Stimulated activated effector memory CD8-positive, alpha-beta T cell treated with anti-CD3 and anti-CD28 coated beads, Interleukin-12 subunit alpha, Interleukin-12 subunit beta, amount 100 ng/mL, for 72 hours (primary cell): Measurements from ENCODE around the gene LANCL3.

Experiments used
- ATAC-seq: fragments of 150-1000 bp; cut with Tn5 transposase; 2 replicates; pipeline ENCODE4 v1.10.0; 2021
- DNase-seq, 2 donors: peaks; one replicate each; pipeline ENCODE4 v3.0.0; 2021 to 2022; ENCODE audit warnings: low spot score in 2 of 2
- H3K27ac Mint-ChIP-seq: one replicate; pipeline ENCODE4 v1.8.0; 2022; ENCODE audit warnings: mild to moderate bottlenecking, mixed read lengths
- H3K36me3 Mint-ChIP-seq: one replicate; pipeline ENCODE4 v1.8.0; 2022; ENCODE audit warnings: mild to moderate bottlenecking, mixed read lengths
- H3K4me1 Mint-ChIP-seq: one replicate; pipeline ENCODE4 v1.8.0; 2022; ENCODE audit warnings: mixed read lengths
- H3K4me3 Mint-ChIP-seq: one replicate; pipeline ENCODE4 v1.8.0; 2022; ENCODE audit warnings: mild to moderate bottlenecking, mixed read lengths
- H3K9me3 Mint-ChIP-seq: one replicate; pipeline ENCODE4 v1.8.0; 2022; ENCODE audit warnings: mixed read lengths

LANCL3 gene

GRCh38 chrX:37652589-37653231 is 81.2 kb downstream of the LANCL3 start:
- H3K4me3 Mint-ChIP-seq = no peak overlapping the region
- no peaks in the 10 kb centered on the region for H3K36me3 Mint-ChIP-seq
- DNase-seq (no peak), ATAC-seq (no peak)
- no peaks in the 10 kb centered on the region for H3K4me1 Mint-ChIP-seq
- H3K9me3 Mint-ChIP-seq = no peaks in the 10 kb centered on the region
- no peak overlapping the region for H3K27ac Mint-ChIP-seq

- Mint-ChIP-seq H3K36me3 (no peaks in the 10 kb centered on the region), H3K4me3 (no peak overlapping the region), H3K9me3 (no peaks in the 10 kb centered on the region), H3K4me1 (no peaks in the 10 kb centered on the region), H3K27ac (no peak overlapping the region)
- DNase-seq = no peak
- no peak for ATAC-seq
Observed at GRCh38 chrX:37653397-37654085, 82.1 kb downstream of the LANCL3 start.

- ATAC-seq = no peak
- H3K36me3 Mint-ChIP-seq = no peaks in the 10 kb centered on the region
- no peak overlapping the region for H3K27ac Mint-ChIP-seq
- no peaks in the 10 kb centered on the region for H3K9me3 Mint-ChIP-seq
- no peak overlapping the region for H3K4me3 Mint-ChIP-seq
- DNase-seq = no peak
- no peaks in the 10 kb centered on the region for H3K4me1 Mint-ChIP-seq
Observed at GRCh38 chrX:37658343-37659030, 87.0 kb downstream of the LANCL3 start.

- ATAC-seq = no peak
Observed at GRCh38 chrX:37659047-37659446, 87.6 kb downstream of the LANCL3 start.

GRCh38 chrX:37662181-37662580 is 90.7 kb downstream of the LANCL3 start:
- ATAC-seq = no peak
- no peaks in the 10 kb centered on the region for H3K36me3 Mint-ChIP-seq
- no peak for DNase-seq
- no peak overlapping the region for H3K27ac Mint-ChIP-seq
- H3K4me1 Mint-ChIP-seq = no peaks in the 10 kb centered on the region
- no peak overlapping the region for H3K4me3 Mint-ChIP-seq
- no peaks in the 10 kb centered on the region for H3K9me3 Mint-ChIP-seq

More at GRCh38 chrX:37659047-37659446, 87.6 kb downstream of the LANCL3 start:
- DNase-seq = no peak
- H3K4me3 Mint-ChIP-seq = no peak overlapping the region
- no peaks in the 10 kb centered on the region for H3K4me1 Mint-ChIP-seq
- H3K36me3 Mint-ChIP-seq = no peaks in the 10 kb centered on the region
- no peaks in the 10 kb centered on the region for H3K9me3 Mint-ChIP-seq
- no peak overlapping the region for H3K27ac Mint-ChIP-seq

- ATAC-seq (no peak), DNase-seq (no peak)
- no peak overlapping the region for H3K27ac Mint-ChIP-seq
- no peaks in the 10 kb centered on the region for H3K9me3 Mint-ChIP-seq
- no peaks in the 10 kb centered on the region for H3K36me3 Mint-ChIP-seq
- H3K4me1 Mint-ChIP-seq = no peaks in the 10 kb centered on the region
- H3K4me3 Mint-ChIP-seq = no peak overlapping the region
Observed at GRCh38 chrX:37666516-37666915, 95.1 kb downstream of the LANCL3 start.

GRCh38 chrX:37667141-37667540 is 95.7 kb downstream of the LANCL3 start:
- DNase-seq (no peak), ATAC-seq (no peak)
- Mint-ChIP-seq H3K36me3 (no peaks in the 10 kb centered on the region), H3K9me3 (no peaks in the 10 kb centered on the region), H3K4me1 (no peaks in the 10 kb centered on the region), H3K27ac (no peak overlapping the region), H3K4me3 (no peak overlapping the region)

- no peak overlapping the region for H3K27ac Mint-ChIP-seq
- no peak overlapping the region for H3K4me3 Mint-ChIP-seq
- H3K4me1 Mint-ChIP-seq = no peaks in the 10 kb centered on the region
- peaks cover 6% of the 10 kb centered on the region for H3K36me3 Mint-ChIP-seq
- no peak for ATAC-seq
- no peaks in the 10 kb centered on the region for H3K9me3 Mint-ChIP-seq
- DNase-seq = no peak
Observed at GRCh38 chrX:37672563-37672962, 101.1 kb downstream of the LANCL3 start.

GRCh38 chrX:37676811-37677210 is 105.3 kb downstream of the LANCL3 start:
- H3K4me3 Mint-ChIP-seq = no peak overlapping the region
- no peak overlapping the region for H3K27ac Mint-ChIP-seq
- peaks cover 6% of the 10 kb centered on the region for H3K36me3 Mint-ChIP-seq
- H3K9me3 Mint-ChIP-seq = no peaks in the 10 kb centered on the region
- H3K4me1 Mint-ChIP-seq = no peaks in the 10 kb centered on the region
- DNase-seq = no peak
- no peak for ATAC-seq

GRCh38 chrX:37677243-37677642 is 105.8 kb downstream of the LANCL3 start:
- no peak for ATAC-seq

GRCh38 chrX:37677765-37678164 is 106.3 kb downstream of the LANCL3 start:
- Mint-ChIP-seq H3K4me3 (no peak overlapping the region), H3K4me1 (no peaks in the 10 kb centered on the region), H3K36me3 (peaks cover 6% of the 10 kb centered on the region), H3K9me3 (no peaks in the 10 kb centered on the region), H3K27ac (no peak overlapping the region)
- ATAC-seq = no peak
- DNase-seq = no peak

More at GRCh38 chrX:37677243-37677642, 105.8 kb downstream of the LANCL3 start:
- Mint-ChIP-seq H3K9me3 (no peaks in the 10 kb centered on the region), H3K4me1 (no peaks in the 10 kb centered on the region), H3K4me3 (no peak overlapping the region), H3K27ac (no peak overlapping the region), H3K36me3 (peaks cover 6% of the 10 kb centered on the region)
- no peak for DNase-seq

GRCh38 chrX:37678574-37678973 is 107.1 kb downstream of the LANCL3 start:
- no peaks in the 10 kb centered on the region for H3K36me3 Mint-ChIP-seq
- no peaks in the 10 kb centered on the region for H3K4me1 Mint-ChIP-seq
- DNase-seq (no peak), ATAC-seq (no peak)
- H3K27ac Mint-ChIP-seq = no peak overlapping the region
- H3K4me3 Mint-ChIP-seq = no peak overlapping the region
- no peaks in the 10 kb centered on the region for H3K9me3 Mint-ChIP-seq

GRCh38 chrX:37679230-37679629 is 107.8 kb downstream of the LANCL3 start:
- DNase-seq (no peak), ATAC-seq (no peak)
- Mint-ChIP-seq H3K9me3 (no peaks in the 10 kb centered on the region), H3K27ac (no peak overlapping the region), H3K4me1 (no peaks in the 10 kb centered on the region), H3K4me3 (no peak overlapping the region), H3K36me3 (no peaks in the 10 kb centered on the region)

GRCh38 chrX:37679888-37680287 is 108.4 kb downstream of the LANCL3 start:
- ATAC-seq (no peak), DNase-seq (no peak)
- Mint-ChIP-seq H3K27ac (no peak overlapping the region), H3K9me3 (no peaks in the 10 kb centered on the region), H3K4me1 (no peaks in the 10 kb centered on the region), H3K4me3 (no peak overlapping the region), H3K36me3 (no peaks in the 10 kb centered on the region)

- Mint-ChIP-seq H3K4me3 (peak overlapping the region; percentile 15), H3K4me1 (no peaks in the 10 kb centered on the region), H3K27ac (no peak overlapping the region), H3K9me3 (no peaks in the 10 kb centered on the region), H3K36me3 (no peaks in the 10 kb centered on the region)
- DNase-seq = no peak
- ATAC-seq = no peak
Observed at GRCh38 chrX:37684426-37684825, 113.0 kb downstream of the LANCL3 start.

GRCh38 chrX:37684973-37685372 is 113.5 kb downstream of the LANCL3 start:
- H3K9me3 Mint-ChIP-seq = no peaks in the 10 kb centered on the region
- H3K36me3 Mint-ChIP-seq = no peaks in the 10 kb centered on the region
- H3K27ac Mint-ChIP-seq = no peak overlapping the region
- no peaks in the 10 kb centered on the region for H3K4me1 Mint-ChIP-seq
- ATAC-seq (no peak), DNase-seq (no peak)
- peak overlapping the region; percentile 15 for H3K4me3 Mint-ChIP-seq
